Duodenal mucosa (tissue), 2 donors: ENCODE data around the gene LATS1.
"Not testable (repeated sequence)": the region's sequence is repeated elsewhere in the genome, so short reads cannot be mapped to it uniquely, and the experiment has no call there.

Experiments used
- H3K27ac ChIP-seq: one replicate; pipeline ENCODE4 v1.7.0; 2013; ENCODE audit warnings: low read depth, low read length
- H3K27me3 ChIP-seq, 2 donors: one replicate each; pipeline ENCODE4 v1.7.0; 2013; ENCODE audit warnings: low read length in 2 of 2, control low read depth in 1 of 2; ENCODE audit not compliant: insufficient read depth in 2 of 2, control insufficient read depth in 1 of 2
- H3K36me3 ChIP-seq, 2 donors: one replicate each; pipeline ENCODE4 v1.7.0; 2013; ENCODE audit warnings: low read length in 2 of 2, control low read depth in 1 of 2; ENCODE audit not compliant: insufficient read depth in 2 of 2, control insufficient read depth in 1 of 2
- H3K4me1 ChIP-seq, 2 donors: one replicate each; pipeline ENCODE4 v1.7.0; 2013; ENCODE audit warnings: low read length in 2 of 2, control low read depth in 1 of 2; ENCODE audit not compliant: insufficient read depth in 2 of 2, control insufficient read depth in 1 of 2
- H3K4me3 ChIP-seq, 2 donors: one replicate each; pipeline ENCODE4 v1.7.0; 2013; ENCODE audit warnings: low read length in 2 of 2, low read depth in 1 of 2
- H3K9ac ChIP-seq, 2 donors: one replicate each; pipeline ENCODE4 v1.7.0; 2013; ENCODE audit warnings: low read length in 2 of 2, low read depth in 1 of 2
- H3K9me3 ChIP-seq, 2 donors: one replicate each; pipeline ENCODE4 v1.7.0; 2013; ENCODE audit warnings: low read length in 2 of 2, control low read depth in 1 of 2; ENCODE audit not compliant: control insufficient read depth in 1 of 2

Gene LATS1

GRCh38 chr6:149751920-149752319 lies 34.0 kb upstream of the LATS1 start:
- not testable (repeated sequence) for H3K36me3 ChIP-seq

GRCh38 chr6:149751239-149751638 lies 33.3 kb upstream of the LATS1 start:
- Histone ChIP-seq H3K4me3 (no peak overlapping the region), H3K9ac (no peak overlapping the region), H3K27ac (no peak overlapping the region), H3K9me3 (no peaks in the 10 kb centered on the region), H3K4me1 (peaks cover 19 to 22% of the 10 kb centered on the region in 2 donors), H3K36me3 (no peaks in the 10 kb centered on the region), H3K27me3 (no peaks in the 10 kb centered on the region)

More at GRCh38 chr6:149751920-149752319, 34.0 kb upstream of the LATS1 start:
- not testable (repeated sequence) for H3K9ac ChIP-seq, H3K9me3 ChIP-seq, H3K27ac ChIP-seq, H3K27me3 ChIP-seq, H3K4me3 ChIP-seq
- H3K4me1 ChIP-seq = peaks cover 14 to 17% of the 10 kb centered on the region in 2 donors

- Histone ChIP-seq H3K27ac (peak overlapping the region; percentile 89), H3K36me3 (no peaks in the 10 kb centered on the region), H3K9me3 (no peaks in the 10 kb centered on the region), H3K27me3 (no peaks in the 10 kb centered on the region), H3K4me3 (peak overlapping the region; percentile 96 to 97), H3K9ac (peak overlapping the region; percentile 98 to 99), H3K4me1 (peaks cover 24 to 29% of the 10 kb centered on the region in 2 donors)
Measured at GRCh38 chr6:149750136-149750609, 32.3 kb upstream of the LATS1 start.

- H3K4me1 ChIP-seq = peaks cover 24 to 30% of the 10 kb centered on the region in 2 donors
- peak within 1 kb of the TSS; percentile 96 to 97 for H3K4me3 ChIP-seq
- H3K27me3 ChIP-seq = no peaks in the 10 kb centered on the region
- H3K27ac ChIP-seq = peak within 1 kb of the TSS; percentile 89
- H3K9ac ChIP-seq = peak within 1 kb of the TSS; percentile 98 to 99
- H3K36me3 ChIP-seq = no peaks in the 10 kb centered on the region
- H3K9me3 ChIP-seq = no peaks in the 10 kb centered on the region
Measured at GRCh38 chr6:149749594-149750135, 31.8 kb upstream of the LATS1 start, which contains the start of gene PCMT1. PCMT1 (plus strand) TSS chr6:149749741; CDS start chr6:149749902, 161 bp downstream.

GRCh38 chr6:149749082-149749593 lies 31.2 kb upstream of the LATS1 start:
- not testable (repeated sequence) for H3K36me3 ChIP-seq, H3K27me3 ChIP-seq, H3K9me3 ChIP-seq
- peak overlapping the region; percentile 62 to 96 for H3K4me3 ChIP-seq
- H3K9ac ChIP-seq = peak overlapping the region; percentile 66 to 98
- peak overlapping the region; percentile 89 for H3K27ac ChIP-seq
- peaks cover 24 to 30% of the 10 kb centered on the region in 2 donors for H3K4me1 ChIP-seq

- peaks cover 24% of the 10 kb centered on the region in 2 donors for H3K4me1 ChIP-seq
- H3K9me3 ChIP-seq = no peaks in the 10 kb centered on the region
- H3K9ac ChIP-seq = peak within 1 kb of the TSS; percentile 82 to 86
- H3K36me3 ChIP-seq = peaks cover 4 to 14% of the 10 kb centered on the region in 2 donors
- H3K4me3 ChIP-seq = peak within 1 kb of the TSS; percentile 91 to 96
- no peaks in the 10 kb centered on the region for H3K27me3 ChIP-seq
- H3K27ac ChIP-seq = no peak within 1 kb of the TSS
Measured at GRCh38 chr6:149746147-149746946, 28.4 kb upstream of the LATS1 start, which contains the start of gene NUP43. NUP43 (minus strand) TSS chr6:149746529; CDS start chr6:149746495, 34 bp downstream.

GRCh38 chr6:149745252-149745651 lies 27.4 kb upstream of the LATS1 start:
- H3K4me1 ChIP-seq = peaks cover 14 to 19% of the 10 kb centered on the region in 2 donors
- not testable (repeated sequence) for H3K27ac ChIP-seq, H3K27me3 ChIP-seq, H3K9me3 ChIP-seq
- H3K36me3 ChIP-seq = peaks cover 10 to 25% of the 10 kb centered on the region in 2 donors
- H3K9ac ChIP-seq = peak overlapping the region in 1 of 2 donors; percentile 86
- H3K4me3 ChIP-seq = peak overlapping the region; percentile 91 to 96

GRCh38 chr6:149734915-149735314 lies 17.0 kb upstream of the LATS1 start:
- Histone ChIP-seq H3K27me3 (no peaks in the 10 kb centered on the region), H3K4me3 (no peak overlapping the region), H3K36me3 (peaks cover 24 to 47% of the 10 kb centered on the region in 2 donors), H3K9me3 (no peaks in the 10 kb centered on the region), H3K27ac (no peak overlapping the region), H3K4me1 (no peaks in the 10 kb centered on the region), H3K9ac (no peak overlapping the region)

- no peaks in the 10 kb centered on the region for H3K27me3 ChIP-seq
- no peak overlapping the region for H3K27ac ChIP-seq
- peaks cover 0 to 5% of the 10 kb centered on the region in 2 donors for H3K4me1 ChIP-seq
- no peaks in the 10 kb centered on the region for H3K9me3 ChIP-seq
- H3K36me3 ChIP-seq = peaks cover 20 to 54% of the 10 kb centered on the region in 2 donors
- no peak overlapping the region for H3K4me3 ChIP-seq
- no peak overlapping the region for H3K9ac ChIP-seq
Measured at GRCh38 chr6:149733089-149733720, 15.3 kb upstream of the LATS1 start.
